PFSK-1 (cell line): ENCODE results near the gene S100A10.

Experiments
- FOXP2 ChIP-seq: optimal IDR thresholded peaks from 2 replicates; pipeline ENCODE3; 2011; ENCODE audit warnings: borderline replicate concordance, control low read depth, inconsistent platforms; ENCODE audit not compliant: insufficient read depth; ENCODE audit errors: extremely low read length, extremely low read depth
- POLR2AphosphoS5 ChIP-seq: IDR thresholded peaks from 2 replicates; pipeline ENCODE4 v1.6.1; 2012; ENCODE audit warnings: low read depth, mild to moderate bottlenecking, control low read depth, low read length, moderate library complexity
- REST ChIP-seq, 2 experiments: IDR thresholded peaks; 2 replicates each; pipeline versions ENCODE4 v1.6.1 to v1.8.0; 2011 to 2012; ENCODE audit warnings: low read depth in 2 of 2, low read length in 2 of 2, control low read depth in 1 of 2, inconsistent platforms in 1 of 2, mild to moderate bottlenecking in 1 of 2, moderate library complexity in 1 of 2; ENCODE audit not compliant: insufficient read depth in 1 of 2
- SIN3A ChIP-seq: IDR thresholded peaks from 2 replicates; pipeline ENCODE4 v1.6.1; 2012; ENCODE audit warnings: mild to moderate bottlenecking, low read length, moderate library complexity, borderline replicate concordance; ENCODE audit not compliant: insufficient read depth
- TAF1 ChIP-seq: IDR thresholded peaks from 2 replicates; pipeline ENCODE4 v1.6.1; 2012; ENCODE audit warnings: low read length, control low read depth, borderline replicate concordance; ENCODE audit not compliant: insufficient read depth

DNA sequence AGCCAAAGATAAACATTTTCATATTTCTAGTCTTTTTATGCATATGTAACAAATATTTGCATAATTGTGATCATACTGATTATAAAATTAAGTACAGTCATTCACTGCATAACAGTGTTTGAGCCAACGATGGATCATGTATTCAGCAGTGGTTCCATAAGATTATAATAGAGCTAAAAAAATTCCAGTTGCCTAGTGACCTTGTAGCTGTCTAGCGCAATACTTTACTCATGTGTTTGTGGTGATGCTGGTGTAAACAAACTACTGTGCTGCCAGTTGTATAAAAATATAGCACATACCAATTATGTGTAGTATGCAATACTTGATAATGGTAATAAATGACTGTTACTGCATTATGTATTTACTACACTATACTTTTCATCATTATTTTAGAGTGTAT is 2.1 kb upstream of the S100A10 start:
- TF ChIP-seq SIN3A (no peak), REST (IDR thresholded peaks at IDR 0.05; ENCODE audit: insufficient read depth in 1 of 2, low read depth in 2 of 2, low read length in 2 of 2) (no peak), TAF1 (no peak), POLR2AphosphoS5 (no peak), FOXP2 (no peak)
